ENCODE measurements around the gene SLC16A3.
A peak's percentile ranks its signal among the peaks of the same experiment; 100 is the strongest.
"Not testable (repeated sequence)": the region's sequence is repeated elsewhere in the genome, so short reads cannot be mapped to it uniquely, and the experiment has no call there.

The SLC16A3 gene

DNA sequence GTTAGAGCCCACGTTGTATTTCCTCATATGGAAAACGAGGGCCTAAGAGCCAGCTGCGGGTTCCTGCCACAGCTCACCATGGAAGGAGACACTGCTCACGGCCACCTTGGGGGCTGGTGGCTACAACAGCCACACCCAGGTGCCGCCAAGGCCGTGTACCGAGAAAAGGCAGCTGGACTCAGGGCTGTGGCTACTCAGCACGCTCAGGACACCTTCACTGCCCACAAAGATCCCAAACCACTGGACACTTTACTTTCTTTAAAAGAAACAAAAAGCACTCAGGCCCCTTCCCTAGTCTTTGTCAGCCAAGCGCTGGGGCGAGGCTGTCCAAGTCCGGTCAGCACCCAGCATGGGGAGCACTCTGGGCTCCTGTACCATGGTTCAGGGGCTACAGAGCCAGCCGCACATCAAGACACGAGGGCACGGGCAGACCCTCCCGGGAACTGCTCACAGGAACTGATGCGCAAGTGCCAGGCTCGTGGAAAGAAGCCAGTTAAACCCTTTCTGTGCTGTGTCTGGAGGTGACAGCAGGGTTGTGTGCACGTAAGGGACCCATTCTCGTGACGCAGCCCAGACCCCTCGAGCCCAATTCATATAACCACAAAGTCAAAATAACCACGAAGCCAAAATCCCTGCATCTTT lies 18.5 kb downstream of the SLC16A3 start:
- DNase-seq (ENCODE audit: low read depth, low spot score): no peak

DNA sequence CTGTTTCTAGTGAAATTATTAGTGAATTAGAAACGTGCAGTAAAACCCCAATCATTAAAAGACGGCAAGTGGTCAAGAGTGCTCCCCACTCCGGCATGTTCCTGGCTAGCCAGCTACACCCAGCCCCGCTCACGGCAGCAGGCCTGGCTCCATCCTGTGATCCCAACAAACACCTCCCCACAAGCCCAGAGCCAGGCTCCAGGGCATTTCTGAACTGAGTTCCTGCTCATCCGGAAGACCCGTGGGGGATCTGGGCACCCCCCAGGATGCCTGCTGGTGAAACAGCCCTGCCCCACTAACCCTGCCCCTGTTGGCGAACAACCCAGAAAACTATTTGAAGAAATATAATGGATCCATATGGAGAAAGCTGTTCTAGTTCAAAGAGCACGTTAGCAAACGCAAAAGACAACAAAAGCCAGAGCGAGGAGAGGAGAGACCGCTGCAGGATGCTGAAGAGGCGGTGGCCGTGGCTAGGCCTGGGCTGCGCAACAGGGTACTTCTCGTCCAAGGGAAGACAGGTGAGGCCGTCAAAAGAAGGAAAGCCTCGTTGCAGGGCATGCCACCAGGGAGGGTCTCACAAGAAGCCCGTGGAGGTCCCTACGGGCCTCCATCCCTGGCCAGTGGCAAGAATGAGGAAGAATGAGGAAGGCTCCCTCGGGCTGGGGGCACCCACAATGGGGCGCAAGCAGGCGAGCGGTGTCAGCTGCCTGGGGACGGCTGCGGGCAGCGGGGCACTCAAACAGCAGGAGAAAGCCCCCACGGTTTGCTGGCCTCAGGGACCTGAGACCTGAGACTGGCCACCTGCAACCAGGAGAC lies 19.2 kb downstream of the SLC16A3 start:
- DNase-seq (ENCODE audit: low read depth, low spot score): no peak

DNA sequence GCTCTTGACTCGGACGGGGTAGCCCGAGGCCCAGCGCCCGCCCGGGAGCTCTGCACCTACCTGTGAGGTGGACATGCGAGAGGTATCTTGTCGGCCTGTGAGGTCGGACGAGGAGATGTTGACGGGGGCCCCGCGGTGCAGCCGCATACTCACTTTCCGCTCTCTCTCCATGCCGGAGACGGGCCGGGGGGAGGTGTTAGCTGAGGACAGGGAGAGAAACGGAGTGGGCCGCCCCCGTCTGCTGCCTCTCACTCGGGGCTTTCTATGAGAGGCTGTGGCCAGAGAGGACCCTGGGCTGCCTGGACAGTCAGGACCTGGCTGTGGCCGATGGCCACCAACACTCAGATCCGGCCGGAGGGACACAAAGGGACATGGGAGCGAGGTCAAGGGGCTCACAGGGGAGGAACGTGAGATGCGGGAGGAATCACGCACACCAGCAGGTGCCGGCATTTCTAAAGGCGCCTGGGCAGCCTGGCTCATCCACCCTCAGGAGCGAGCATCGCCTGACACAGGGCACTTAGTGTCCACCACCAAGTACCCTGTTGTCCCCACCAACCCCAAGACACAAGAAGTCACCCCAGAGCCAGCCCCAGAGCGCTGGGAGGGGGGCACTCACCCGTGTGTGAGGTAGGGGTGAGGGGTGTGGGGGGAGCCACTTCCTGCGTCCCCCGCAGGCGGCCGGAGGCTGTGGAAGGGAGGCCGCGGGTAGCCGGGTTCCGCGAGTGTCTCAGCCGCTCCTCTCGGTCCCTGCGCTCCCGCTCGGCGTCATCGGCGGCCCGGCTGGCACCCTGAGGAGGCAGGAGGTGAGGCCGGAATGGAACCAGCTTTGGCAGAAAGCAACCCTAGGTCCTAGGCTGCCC lies 20.2 kb downstream of the SLC16A3 start:
- DNase-seq (ENCODE audit: low read depth, low spot score): no peak

DNA sequence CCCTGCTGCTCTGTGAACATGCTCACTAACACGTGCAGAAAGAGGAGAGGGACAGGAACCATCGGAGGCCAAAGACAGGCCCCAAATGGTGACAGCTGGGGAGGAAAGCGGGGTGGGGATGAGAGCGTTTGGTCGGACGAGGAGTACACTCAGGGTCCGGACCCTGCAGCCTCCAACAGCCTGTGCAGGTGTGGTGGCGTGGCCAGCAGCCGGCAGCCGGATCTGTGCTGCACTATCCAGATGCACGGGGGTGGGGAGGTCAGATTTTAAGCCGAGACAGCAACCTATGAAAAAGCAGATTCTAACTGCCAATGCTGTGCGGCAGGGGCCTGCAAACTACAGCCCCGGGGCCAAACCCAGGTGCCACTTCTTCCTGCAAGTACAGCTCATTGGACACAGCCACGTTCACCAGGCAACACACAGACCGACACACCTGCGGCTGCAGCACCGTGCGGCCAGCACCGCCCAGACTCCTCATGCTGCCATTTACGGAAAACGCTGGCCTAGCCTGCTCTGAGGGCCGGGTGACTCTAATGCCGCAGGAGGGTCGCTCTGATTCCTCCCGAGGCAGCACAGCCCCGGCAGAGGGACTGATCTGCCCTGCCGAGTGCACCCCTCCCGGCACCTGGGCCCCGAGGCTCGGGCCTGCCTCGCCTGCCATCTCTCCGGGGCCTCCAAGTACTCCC lies 21.2 kb downstream of the SLC16A3 start:
- no peak for DNase-seq (ENCODE audit: low read depth, low spot score)

DNA sequence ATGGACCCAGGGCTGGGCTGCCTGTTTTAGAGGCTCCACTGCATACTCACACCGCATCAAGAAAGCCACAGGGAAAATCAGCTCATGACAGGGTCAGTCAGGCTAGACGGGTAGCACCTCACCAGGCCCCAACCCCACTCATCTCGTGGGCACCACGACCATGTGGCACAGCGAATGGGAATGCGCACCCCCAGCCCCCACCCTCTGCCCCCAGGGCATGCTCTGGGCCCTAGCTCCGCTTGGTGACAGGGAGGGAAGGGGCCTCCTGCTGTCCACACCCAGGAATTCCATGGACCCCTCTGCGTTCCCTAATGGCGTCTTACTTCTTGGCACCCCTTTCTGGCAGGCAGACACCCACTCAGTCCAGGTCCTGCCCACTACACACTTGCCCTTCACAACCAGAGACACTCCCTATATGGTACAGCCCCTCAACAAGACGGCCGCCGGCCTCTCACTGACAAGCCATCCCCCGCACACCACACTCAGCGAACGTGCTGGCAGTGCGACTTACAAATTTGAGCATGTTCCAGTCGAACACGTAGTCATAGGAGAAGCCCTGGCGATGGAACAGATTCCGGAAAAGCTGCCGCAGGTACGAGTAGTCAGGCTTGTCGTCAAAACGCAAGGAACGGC lies 22.1 kb downstream of the SLC16A3 start:
- DNase-seq (ENCODE audit: low read depth, low spot score): no peak

DNA sequence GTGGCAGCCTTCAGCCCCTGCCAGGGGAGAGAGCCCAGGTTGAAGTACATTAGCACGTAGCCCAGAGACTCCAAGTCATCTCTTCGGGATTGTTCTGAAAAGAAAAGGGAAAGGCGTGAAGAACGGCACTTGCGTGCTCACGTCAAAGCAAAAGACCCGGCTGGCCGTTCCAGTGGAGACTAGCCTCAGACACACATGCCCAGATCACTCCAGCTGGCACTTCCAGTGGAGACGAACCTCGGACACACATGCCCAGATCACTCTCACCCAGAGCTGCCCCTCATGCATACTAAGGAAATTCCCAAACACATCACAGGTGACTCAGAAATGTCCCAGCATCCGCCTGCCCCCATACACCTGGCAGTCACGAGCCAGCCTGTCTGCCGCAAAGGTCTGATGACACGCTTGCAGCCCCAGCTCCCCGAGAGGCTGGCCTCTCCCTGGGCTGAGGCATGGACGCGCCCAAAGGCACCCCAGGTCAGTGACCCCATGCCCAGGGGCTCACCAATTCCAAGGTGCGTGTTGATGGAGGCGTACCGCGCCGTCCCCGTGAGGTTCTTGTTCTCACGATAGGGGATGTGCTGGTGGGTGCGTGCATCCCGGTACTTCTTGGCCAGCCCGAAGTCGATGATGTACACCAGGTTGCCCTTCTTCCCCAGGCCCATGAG lies 23.8 kb downstream of the SLC16A3 start:
- DNase-seq (ENCODE audit: low read depth, low spot score): no peak

DNA sequence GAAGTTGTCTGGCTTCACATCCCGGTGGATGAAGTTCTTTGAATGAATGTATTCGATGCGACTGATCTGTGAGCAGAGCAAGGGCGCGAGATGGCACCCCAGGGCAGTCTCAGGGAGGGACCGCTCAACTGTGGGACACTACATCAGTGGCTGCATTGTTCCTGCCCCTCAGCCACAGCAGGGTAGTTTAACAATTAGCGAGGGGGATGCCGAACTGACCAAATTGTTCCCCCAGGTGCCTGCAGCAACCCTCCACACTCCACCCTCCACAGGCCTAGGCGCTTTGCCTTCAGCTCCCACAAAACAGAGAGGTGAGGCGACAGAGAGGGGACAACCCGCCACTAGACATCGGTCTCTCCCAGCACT lies 24.3 kb downstream of the SLC16A3 start:
- no peak for DNase-seq (ENCODE audit: low read depth, low spot score)

DNA sequence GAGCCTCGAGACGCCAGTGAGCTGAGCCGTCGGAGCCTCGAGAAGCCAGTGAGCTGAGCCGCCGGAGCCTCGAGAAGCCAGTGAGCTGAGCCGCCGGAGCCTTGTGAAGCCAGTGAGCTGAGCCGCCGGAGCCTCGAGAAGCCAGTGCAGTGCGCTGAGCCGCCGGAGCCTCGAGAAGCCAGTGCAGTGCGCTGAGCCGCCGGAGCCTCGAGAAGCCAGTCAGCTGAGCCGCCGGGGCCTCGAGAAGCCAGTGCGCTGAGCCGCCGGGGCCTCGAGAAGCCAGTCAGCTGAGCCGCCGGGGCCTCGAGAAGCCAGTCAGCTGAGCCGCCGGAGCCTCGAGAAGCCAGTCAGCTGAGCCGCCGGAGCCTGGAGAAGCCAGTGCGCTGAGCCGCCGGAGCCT lies 25.3 kb downstream of the SLC16A3 start:
- not testable (repeated sequence) for DNase-seq (ENCODE audit: low read depth, low spot score)

DNA sequence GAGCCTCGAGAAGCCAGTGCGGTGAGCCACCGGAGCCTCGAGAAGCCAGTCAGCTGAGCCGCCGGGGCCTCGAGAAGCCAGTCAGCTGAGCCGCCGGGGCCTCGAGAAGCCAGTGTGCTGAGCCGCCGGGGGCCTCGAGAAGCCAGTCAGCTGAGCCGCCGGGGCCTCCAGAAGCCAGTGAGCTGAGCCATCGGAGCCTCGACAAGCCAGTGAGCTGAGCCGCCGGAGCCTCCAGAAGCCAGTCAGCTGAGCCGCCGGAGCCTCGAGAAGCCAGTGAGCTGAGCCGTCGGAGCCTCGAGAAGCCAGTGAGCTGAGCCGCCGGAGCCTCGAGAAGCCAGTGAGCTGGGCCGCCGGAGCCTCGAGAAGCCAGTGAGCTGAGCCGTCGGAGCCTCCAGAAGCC lies 25.9 kb downstream of the SLC16A3 start:
- not testable (repeated sequence) for DNase-seq (ENCODE audit: low read depth, low spot score)

DNA sequence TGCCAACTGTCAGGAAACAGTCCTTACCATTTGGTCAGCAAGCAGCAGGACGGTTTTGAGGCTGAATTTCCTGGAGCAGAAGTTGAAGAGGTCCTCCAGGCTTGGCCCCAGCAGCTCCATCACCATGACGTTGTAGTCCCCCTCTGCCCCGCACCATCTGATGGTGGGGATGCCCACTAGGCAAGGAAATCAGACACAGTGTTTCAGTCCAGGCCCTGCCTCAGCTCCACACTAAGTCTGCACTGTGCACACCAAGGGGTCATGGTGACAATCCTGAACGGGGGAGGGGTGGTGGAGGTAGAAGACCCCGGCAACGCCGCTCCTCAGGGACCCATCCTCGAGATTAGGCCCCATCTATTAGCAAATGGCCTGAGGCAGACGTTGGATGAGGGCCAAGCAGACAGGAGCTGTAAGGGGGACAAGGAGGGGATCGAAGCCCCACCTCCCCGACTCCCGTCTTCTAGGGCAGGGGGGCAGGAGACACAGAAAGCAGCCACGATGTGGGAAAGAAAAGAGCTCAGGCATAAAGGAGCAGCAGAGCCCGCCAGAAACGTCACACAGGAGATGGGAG lies 26.6 kb downstream of the SLC16A3 start:
- DNase-seq (ENCODE audit: low read depth, low spot score): no peak

DNA sequence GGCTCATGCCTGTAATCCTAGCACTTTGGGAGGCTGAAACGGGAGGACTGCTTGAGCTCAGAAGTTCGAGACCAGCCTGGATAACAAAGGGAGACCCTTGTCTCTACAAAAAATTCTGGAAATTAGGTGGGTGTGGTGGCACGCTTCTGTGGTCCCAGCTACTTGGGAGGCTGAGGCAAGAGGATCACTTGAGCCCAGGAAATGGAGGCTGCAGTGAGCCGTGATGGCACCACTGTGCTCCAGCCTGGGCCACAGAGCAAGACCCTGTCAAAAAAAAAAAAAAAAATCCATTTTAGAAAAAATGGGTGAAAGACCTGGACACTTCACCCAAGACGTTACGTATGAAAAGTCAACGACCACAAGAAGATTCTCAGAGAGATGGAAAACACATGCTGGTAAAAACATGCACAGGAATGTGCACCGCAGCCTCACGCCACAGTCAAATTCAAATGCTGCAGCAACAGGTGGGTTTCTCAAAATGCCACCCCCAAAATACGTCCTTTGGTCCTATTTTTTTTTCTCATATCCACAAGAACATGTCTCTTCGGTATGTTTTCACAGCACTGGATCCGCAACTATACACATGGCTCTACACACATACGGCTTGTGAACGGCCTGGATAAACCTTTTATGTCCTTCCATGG lies 27.5 kb downstream of the SLC16A3 start:
- no peak for DNase-seq (ENCODE audit: low read depth, low spot score)

DNA sequence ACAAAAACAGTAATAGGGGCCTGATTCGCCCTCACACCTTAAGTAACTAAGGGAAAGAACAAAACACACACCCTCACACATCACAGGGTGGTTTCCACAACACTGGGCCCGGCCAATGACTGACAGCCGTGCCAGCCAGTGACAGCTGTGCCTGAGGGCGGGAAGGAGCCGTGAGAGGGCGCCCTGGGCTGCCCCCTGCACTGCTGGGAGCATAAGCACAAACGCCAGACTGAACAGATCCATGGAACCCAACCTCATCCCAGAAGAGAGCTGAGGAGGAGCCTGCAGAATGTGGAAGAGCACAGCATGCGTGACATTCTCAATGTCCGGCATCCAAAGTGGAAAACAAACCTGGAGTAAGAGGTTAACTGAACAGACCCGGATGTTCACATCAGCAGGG lies 28.6 kb downstream of the SLC16A3 start:
- peak; percentile 65 for DNase-seq (ENCODE audit: low read depth, low spot score)

DNA sequence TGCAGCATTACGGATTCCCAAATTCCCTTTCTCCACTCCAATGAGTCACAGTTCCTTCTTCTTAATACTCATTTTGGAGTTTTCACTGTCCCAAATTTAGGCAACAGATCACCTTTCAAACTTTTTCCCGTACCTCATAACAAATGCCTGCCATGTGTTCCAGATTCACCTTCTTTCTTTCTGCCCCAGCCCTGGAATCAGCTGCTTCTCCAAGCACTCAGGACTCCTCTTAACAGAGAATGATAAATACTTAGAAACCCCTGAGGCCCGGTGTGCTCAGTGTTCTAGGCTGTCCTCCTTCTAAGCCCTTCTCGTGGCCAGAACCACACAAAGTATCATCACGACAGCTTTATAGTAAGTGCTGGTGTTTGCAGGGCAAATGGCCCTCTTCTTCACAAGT lies 29.7 kb downstream of the SLC16A3 start:
- DNase-seq (ENCODE audit: low read depth, low spot score): no peak

DNA sequence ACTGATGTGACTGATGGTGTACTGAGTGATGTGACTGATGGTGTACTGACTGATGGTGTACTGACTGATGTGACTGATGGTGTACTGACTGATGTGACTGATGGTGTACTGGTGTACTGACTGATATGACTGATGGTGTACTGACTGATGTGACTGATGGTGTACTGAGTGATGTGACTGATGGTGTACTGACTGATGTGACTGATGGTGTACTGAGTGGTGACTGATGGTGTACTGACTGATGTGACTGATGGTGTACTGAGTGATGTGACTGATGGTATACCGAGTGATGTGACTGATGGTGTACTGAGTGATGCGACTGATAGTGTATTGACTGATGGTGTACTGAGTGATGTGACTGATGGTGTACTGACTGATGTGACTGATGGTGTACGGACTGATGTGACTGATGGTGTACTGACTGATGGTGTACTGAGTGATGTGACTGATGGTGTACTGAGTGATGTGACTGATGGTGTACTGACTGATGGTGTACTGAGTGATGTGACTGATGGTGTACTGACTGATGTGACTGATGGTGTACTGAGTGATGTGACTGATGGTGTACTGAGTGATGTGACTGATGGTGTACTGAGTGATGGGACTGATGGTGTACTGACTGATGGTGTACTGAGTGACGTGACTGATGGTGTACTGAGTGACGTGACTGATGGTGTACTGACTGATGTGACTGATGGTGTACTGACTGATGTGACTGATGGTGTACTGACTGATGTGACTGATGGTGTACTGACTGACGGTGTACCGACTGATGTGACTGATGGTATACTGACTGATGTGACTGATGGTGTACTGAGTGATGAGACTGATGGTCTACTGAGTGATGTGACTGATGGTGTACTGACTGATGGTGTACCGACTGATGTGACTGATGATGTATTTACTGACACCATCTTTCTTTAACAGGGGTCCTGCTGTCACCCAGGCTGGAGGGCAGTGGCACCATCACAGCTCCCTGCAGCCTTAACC lies 31.4 kb downstream of the SLC16A3 start:
- not testable (repeated sequence) for DNase-seq (ENCODE audit: low read depth, low spot score)

DNA sequence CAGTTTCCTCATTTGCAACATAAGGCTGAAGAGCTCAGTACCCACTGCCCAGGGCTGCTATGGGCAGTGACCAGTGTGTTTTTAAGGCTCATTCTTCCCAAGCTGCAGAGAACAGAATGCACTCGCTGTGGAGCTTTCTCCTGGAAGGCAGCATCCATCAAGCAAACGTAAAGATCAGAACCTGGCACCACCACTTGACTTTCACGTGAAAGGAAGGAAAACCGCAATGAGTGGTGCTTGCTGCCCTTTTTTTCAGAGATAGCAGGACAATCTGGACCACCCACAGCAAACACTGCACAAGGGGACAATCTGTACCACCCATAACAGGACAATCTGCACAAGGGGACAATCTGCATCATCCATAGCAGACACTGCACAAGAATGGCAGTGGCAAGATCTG lies 33.5 kb downstream of the SLC16A3 start:
- DNase-seq (ENCODE audit: low read depth, low spot score): no peak

DNA sequence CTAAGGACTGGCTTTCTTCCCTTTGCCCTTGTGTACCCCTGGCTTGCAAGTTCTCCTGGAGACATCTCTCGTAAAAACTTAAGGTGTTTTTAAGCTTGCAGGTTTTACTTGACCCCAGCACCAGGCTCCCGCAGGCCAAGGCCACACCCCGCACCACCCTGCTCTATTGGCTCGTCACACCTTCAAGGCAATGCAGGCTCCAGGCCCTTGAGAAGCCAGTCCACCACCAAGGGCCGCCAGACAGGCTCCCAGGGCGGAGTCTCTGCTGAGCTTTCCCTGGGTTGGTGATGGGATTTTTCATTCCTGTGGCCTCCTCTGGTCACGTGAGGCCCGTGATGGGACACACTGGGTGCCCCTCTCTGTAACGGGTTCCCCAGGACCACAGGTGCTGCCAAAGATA lies 34.8 kb downstream of the SLC16A3 start:
- DNase-seq (ENCODE audit: low read depth, low spot score): no peak

DNA sequence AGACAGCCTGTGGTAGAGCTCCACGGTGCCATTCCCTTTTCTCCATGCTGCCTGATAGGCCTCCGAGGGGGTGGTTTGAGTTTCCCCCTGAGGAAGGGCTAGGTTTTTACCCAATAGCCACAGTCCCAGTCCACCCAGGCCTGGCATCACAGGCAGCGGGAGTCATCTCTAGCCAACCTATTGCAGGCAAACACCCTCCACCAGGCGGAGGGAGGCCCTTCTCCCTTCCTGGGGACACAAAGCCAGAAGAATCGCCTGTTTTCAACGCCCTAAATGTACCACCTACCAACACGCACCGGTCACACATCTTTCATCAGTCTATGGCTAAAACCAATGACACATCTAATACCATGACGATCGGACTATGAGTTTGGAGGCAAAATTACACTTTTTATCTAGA lies 37.3 kb downstream of the SLC16A3 start:
- no peak for DNase-seq (ENCODE audit: low read depth, low spot score)

DNA sequence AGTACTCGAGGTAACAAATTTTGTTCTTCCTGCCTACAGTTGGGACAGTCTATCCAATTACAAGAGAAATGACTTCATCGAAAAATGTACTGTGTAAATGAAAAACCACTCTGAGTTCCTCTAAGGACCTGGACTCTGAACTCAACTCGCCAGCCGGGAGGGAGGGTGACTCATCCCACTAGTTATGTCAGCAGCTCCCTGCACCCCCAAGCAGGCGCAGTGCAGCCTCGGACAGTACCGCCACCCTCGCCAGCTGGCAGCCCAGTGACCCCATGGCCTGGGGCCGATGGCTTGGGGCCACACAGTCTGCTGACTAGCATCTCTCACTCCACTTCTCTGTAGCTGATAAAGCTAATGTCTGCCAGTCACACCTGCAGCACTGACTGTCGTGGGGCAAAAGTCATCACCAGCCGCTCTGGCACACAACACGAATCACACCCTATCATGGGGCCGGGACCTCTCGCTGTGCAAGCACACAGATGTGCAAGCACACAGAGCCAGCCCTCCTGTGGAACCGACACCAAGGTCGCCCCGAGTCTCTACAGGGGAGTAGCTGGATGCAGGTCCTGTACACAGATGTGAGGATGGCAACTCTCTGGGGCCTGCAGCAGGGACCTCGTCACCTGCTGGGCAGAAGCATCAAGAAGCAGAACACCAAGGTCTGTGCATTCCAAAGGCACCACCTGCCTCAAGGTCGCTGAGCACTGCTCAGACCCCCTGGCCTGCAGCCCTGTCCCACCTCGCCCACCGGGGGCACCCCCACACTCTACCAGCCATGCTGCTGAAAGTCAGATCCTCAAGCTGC lies 38.9 kb downstream of the SLC16A3 start:
- peak; percentile 94 for DNase-seq (ENCODE audit: low read depth, low spot score)
